Measurements from ENCODE around the gene PNPT1.
"Not testable (repeated sequence)": the region's sequence is repeated elsewhere in the genome, so short reads cannot be mapped to it uniquely, and the experiment has no call there.

The PNPT1 gene

GRCh38 chr2:55609193-55609794 is 84.3 kb downstream of the PNPT1 start:
- Mint-ChIP-seq H3K36me3 (ENCODE audit: insufficient read depth) (peaks cover 39% of the 10 kb centered on the region), H3K9me3 (no peaks in the 10 kb centered on the region), H3K4me3 (no peak overlapping the region), H3K4me1 (peaks cover 49% of the 10 kb centered on the region), H3K27me3 (no peaks in the 10 kb centered on the region), H3K27ac (ENCODE audit: low read depth) (no peak overlapping the region)
- no peak for DNase-seq (ENCODE audit: low spot score in 2 of 2)
- no peak for ATAC-seq (replicated peaks; ENCODE audit: extremely low read depth, poor library complexity, severe bottlenecking)

DNA sequence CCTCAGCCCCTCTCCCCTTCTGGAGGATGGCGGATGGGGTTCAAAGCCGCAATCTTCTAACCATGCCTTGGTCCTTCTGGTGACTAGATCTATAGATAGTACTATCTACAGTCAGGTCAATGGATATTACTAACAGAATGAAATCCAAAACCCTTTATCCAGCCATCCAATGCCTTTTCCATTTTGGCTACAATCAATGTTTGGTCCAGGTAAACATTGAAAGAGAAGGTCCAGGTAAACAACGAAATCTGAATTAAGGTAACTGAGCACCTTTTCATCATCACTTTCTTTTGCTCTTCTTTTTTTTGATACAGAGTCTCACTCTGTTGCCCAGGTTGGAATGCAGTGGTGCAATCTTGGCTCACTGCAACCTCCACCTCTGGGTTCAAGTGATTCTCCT is 85.9 kb downstream of the PNPT1 start:
- H3K4me1 Mint-ChIP-seq = peaks cover 48% of the 10 kb centered on the region

GRCh38 chr2:55604027-55604565 is 89.5 kb downstream of the PNPT1 start:
- no peak overlapping the region for H3K4me3 Mint-ChIP-seq
- ATAC-seq (replicated peaks; ENCODE audit: extremely low read depth, poor library complexity, severe bottlenecking) = no peak
- H3K9me3 Mint-ChIP-seq = no peaks in the 10 kb centered on the region
- H3K4me1 Mint-ChIP-seq = peaks cover 57% of the 10 kb centered on the region
- DNase-seq (ENCODE audit: low spot score in 2 of 2) = no peak
- H3K36me3 Mint-ChIP-seq (ENCODE audit: insufficient read depth) = peaks cover 28% of the 10 kb centered on the region
- no peaks in the 10 kb centered on the region for H3K27me3 Mint-ChIP-seq
- peak overlapping the region; percentile 72 for H3K27ac Mint-ChIP-seq (ENCODE audit: low read depth)

More for the DNA sequence above, 85.9 kb downstream of the PNPT1 start:
- Mint-ChIP-seq H3K9me3 (no peaks in the 10 kb centered on the region), H3K4me3 (no peak overlapping the region), H3K27ac (ENCODE audit: low read depth) (peak overlapping the region; percentile 12), H3K36me3 (ENCODE audit: insufficient read depth) (peaks cover 31% of the 10 kb centered on the region), H3K27me3 (no peaks in the 10 kb centered on the region)
- DNase-seq (ENCODE audit: low spot score in 2 of 2) (no peak), ATAC-seq (replicated peaks; ENCODE audit: extremely low read depth, poor library complexity, severe bottlenecking) (no peak)

GRCh38 chr2:55601849-55602248 is 91.8 kb downstream of the PNPT1 start:
- H3K4me3 Mint-ChIP-seq = no peak overlapping the region
- H3K4me1 Mint-ChIP-seq = peaks cover 46% of the 10 kb centered on the region
- H3K9me3 Mint-ChIP-seq = no peaks in the 10 kb centered on the region
- H3K27ac Mint-ChIP-seq (ENCODE audit: low read depth) = no peak overlapping the region
- peaks cover 47% of the 10 kb centered on the region for H3K36me3 Mint-ChIP-seq (ENCODE audit: insufficient read depth)
- ATAC-seq (replicated peaks; ENCODE audit: extremely low read depth, poor library complexity, severe bottlenecking) (no peak), DNase-seq (ENCODE audit: low spot score in 2 of 2) (no peak)
- H3K27me3 Mint-ChIP-seq = no peaks in the 10 kb centered on the region

DNA sequence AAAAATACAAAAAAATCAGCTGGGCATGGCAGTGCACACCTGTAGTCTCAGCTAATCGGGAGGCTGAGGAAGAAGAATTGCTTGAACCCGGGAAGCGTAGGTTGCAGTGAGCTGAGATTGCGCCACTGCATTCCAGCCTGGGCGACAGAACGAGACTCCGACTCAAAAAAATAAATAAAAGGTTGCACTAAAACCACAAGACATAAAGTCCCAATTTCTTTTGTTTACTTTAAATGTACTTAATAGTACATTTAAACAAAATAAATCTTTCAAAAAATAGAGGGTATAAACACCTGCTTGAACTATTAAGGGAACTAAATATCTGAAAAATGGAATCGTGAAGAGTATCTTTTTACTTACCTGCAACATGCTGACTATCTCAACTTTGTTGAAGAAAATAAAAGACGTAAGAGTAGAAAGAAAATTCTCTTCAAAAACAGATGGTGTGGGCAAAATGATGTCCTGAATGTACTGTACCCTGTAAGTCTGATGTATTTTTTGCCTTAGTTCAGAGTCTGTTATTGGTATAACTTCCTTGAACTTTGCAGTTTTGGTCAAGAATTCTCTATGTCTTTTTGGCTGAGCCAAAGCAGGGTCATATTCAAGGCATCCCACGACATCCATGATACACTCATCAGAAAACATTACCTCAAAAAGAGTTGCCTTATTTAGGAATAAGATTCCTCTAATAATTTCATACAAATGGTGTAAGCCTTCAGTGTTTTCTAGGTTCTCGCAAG is 95.4 kb downstream of the PNPT1 start:
- ATAC-seq (replicated peaks; ENCODE audit: extremely low read depth, poor library complexity, severe bottlenecking) (no peak), DNase-seq (ENCODE audit: low spot score in 2 of 2) (no peak)
- peaks cover 39% of the 10 kb centered on the region for H3K4me1 Mint-ChIP-seq
- no peaks in the 10 kb centered on the region for H3K27me3 Mint-ChIP-seq
- no peak overlapping the region for H3K4me3 Mint-ChIP-seq
- H3K36me3 Mint-ChIP-seq (ENCODE audit: insufficient read depth) = peaks cover 62% of the 10 kb centered on the region
- H3K9me3 Mint-ChIP-seq = no peaks in the 10 kb centered on the region
- H3K27ac Mint-ChIP-seq (ENCODE audit: low read depth) = no peak overlapping the region

GRCh38 chr2:55596795-55597194 is 96.8 kb downstream of the PNPT1 start:
- not testable (repeated sequence) for H3K27me3 Mint-ChIP-seq

DNA sequence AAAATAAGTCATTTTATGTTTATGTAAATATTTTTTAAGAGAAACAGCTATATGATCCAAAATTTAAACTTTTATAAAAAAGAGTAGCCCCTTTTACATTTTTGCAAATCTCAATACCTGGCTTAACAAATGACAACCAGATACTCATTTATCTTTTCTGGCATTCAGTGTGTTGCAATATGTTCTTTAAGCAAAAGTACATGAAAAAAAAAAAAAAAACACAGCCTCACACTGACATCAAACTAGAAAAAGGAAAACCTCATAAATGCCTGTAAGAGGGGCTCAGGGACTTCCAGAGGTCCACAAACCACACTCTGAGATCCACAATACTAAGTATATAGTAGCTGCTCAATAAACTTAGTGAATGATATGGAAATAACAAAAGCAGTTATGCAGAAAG is 98.1 kb downstream of the PNPT1 start:
- H3K36me3 Mint-ChIP-seq (ENCODE audit: insufficient read depth) = peaks cover 57% of the 10 kb centered on the region
- no peak for ATAC-seq (replicated peaks; ENCODE audit: extremely low read depth, poor library complexity, severe bottlenecking)
- H3K4me1 Mint-ChIP-seq = peaks cover 26% of the 10 kb centered on the region

More at GRCh38 chr2:55596795-55597194, 96.8 kb downstream of the PNPT1 start:
- Mint-ChIP-seq H3K4me1 (peaks cover 28% of the 10 kb centered on the region), H3K27ac (ENCODE audit: low read depth) (peak overlapping the region; percentile 6), H3K36me3 (ENCODE audit: insufficient read depth) (peaks cover 56% of the 10 kb centered on the region)
- not testable (repeated sequence) for H3K9me3 Mint-ChIP-seq; DNase-seq (ENCODE audit: low spot score in 2 of 2); H3K4me3 Mint-ChIP-seq; ATAC-seq (replicated peaks; ENCODE audit: extremely low read depth, poor library complexity, severe bottlenecking)

DNA sequence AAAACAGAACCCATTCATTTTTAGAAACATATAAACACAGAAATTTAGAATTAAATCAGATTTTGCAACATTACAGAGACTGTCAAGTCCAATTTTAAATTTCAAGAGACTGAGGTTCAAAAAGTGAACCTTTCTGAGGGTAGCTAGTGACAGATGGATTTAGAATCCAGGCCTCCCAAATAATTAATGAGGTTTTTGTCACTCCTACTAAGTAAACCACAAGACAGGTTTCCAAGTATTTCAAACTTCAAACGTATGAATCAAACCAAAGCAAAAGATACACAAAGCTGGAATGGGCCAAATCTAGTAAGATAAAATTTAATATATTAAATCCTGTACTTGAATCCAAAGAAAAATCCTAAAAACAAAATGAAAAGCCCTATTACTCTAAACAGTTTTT is 101.5 kb downstream of the PNPT1 start:
- H3K4me1 Mint-ChIP-seq = peaks cover 15% of the 10 kb centered on the region
- no peaks in the 10 kb centered on the region for H3K27me3 Mint-ChIP-seq
- H3K27ac Mint-ChIP-seq (ENCODE audit: low read depth) = no peak overlapping the region

More for the DNA sequence above, 98.1 kb downstream of the PNPT1 start:
- Mint-ChIP-seq H3K4me3 (no peak overlapping the region), H3K27me3 (no peaks in the 10 kb centered on the region), H3K9me3 (no peaks in the 10 kb centered on the region), H3K27ac (ENCODE audit: low read depth) (no peak overlapping the region)
- DNase-seq (ENCODE audit: low spot score in 2 of 2) = no peak

DNA sequence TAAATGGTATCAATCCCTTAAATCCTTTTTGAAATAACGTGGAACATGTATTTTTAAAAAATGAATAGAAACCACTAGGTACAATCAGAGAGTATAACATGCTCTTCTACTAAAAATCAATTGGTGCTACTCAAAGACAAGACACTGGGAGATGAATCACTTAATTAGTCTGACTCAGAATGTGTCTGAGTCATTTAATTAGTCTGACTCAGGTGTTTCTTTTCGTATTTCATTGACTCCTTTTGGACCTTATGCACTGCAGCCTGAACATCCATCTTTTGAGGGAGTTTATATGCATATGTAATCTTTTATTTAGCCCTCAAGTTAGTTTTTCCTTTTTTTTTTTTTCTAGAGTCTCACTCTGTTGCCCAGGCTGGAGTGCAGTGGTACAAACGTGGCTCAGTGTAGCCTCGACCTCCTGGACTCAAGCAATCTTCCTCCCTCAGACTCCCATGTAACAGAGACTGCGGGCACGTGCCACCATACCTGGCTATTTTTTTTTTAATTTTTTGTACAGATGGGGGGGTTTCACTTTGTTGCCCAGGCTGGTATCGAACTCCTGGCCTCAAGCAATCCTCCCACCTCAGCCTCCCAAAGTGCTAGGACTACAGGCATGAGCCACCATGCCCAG is 102.7 kb downstream of the PNPT1 start:
- Mint-ChIP-seq H3K36me3 (ENCODE audit: insufficient read depth) (peaks cover 37% of the 10 kb centered on the region), H3K27ac (ENCODE audit: low read depth) (peak overlapping the region; percentile 41), H3K4me1 (peaks cover 15% of the 10 kb centered on the region), H3K9me3 (no peaks in the 10 kb centered on the region), H3K27me3 (no peaks in the 10 kb centered on the region), H3K4me3 (no peak overlapping the region)
- DNase-seq (ENCODE audit: low spot score in 2 of 2) (no peak), ATAC-seq (replicated peaks; ENCODE audit: extremely low read depth, poor library complexity, severe bottlenecking) (no peak)

More for the DNA sequence above, 101.5 kb downstream of the PNPT1 start:
- no peak for ATAC-seq (replicated peaks; ENCODE audit: extremely low read depth, poor library complexity, severe bottlenecking)
- DNase-seq (ENCODE audit: low spot score in 2 of 2) = no peak
- Mint-ChIP-seq H3K9me3 (no peaks in the 10 kb centered on the region), H3K36me3 (ENCODE audit: insufficient read depth) (peaks cover 40% of the 10 kb centered on the region), H3K4me3 (no peak overlapping the region)

DNA sequence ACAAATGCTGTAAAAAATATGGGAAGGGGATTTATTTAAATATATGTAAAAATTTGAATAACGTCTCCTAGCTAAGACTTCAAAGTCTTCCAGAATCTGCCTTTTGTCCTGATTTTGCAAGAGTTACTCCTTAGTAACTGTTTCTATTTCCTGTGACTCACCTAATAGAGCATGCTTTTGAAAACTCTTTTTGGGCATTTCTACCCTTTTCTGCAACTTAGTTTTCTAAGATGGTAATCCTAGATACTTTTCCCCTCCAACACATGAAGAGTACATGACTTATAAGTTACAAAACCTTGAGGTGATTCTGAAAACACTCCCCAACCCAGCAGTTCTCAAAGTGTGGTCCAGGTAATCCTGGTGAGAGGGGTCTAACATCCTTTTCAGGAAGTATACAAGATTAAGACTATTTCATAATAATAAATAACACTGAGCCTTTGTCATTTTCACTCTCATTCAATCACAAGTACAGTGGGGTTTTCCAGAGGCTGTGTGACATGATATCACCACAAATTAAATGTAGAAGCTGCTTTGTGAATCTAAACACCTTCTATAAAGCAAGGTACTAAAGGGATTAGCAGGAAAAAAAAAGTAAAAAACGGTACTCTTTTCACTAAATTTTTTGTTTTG is 108.1 kb downstream of the PNPT1 start:
- no peaks in the 10 kb centered on the region for H3K9me3 Mint-ChIP-seq
- no peak for DNase-seq (ENCODE audit: low spot score in 2 of 2)
- peaks cover 11% of the 10 kb centered on the region for H3K4me1 Mint-ChIP-seq
- H3K36me3 Mint-ChIP-seq (ENCODE audit: insufficient read depth) = peaks cover 51% of the 10 kb centered on the region
- no peak for ATAC-seq (replicated peaks; ENCODE audit: extremely low read depth, poor library complexity, severe bottlenecking)
- no peaks in the 10 kb centered on the region for H3K27me3 Mint-ChIP-seq
- no peak overlapping the region for H3K4me3 Mint-ChIP-seq
- H3K27ac Mint-ChIP-seq (ENCODE audit: low read depth) = no peak overlapping the region

Measured in central memory CD8-positive, alpha-beta T cell (primary cell).